SK-N-MC (cell line): ENCODE results near the gene ESPN.

Experiments used
- EZH2 ChIP-seq: fragments of 200-600 bp; sonication (generic); IDR thresholded peaks from one replicate; pipeline ENCODE4 v1.6.1; 2017; ENCODE audit warnings: antibody characterized with exemption
- POLR2AphosphoS5 ChIP-seq: IDR thresholded peaks from 2 replicates; pipeline ENCODE4 v1.6.1; 2012; ENCODE audit warnings: mild to moderate bottlenecking, low read depth, low read length, borderline replicate concordance

DNA sequence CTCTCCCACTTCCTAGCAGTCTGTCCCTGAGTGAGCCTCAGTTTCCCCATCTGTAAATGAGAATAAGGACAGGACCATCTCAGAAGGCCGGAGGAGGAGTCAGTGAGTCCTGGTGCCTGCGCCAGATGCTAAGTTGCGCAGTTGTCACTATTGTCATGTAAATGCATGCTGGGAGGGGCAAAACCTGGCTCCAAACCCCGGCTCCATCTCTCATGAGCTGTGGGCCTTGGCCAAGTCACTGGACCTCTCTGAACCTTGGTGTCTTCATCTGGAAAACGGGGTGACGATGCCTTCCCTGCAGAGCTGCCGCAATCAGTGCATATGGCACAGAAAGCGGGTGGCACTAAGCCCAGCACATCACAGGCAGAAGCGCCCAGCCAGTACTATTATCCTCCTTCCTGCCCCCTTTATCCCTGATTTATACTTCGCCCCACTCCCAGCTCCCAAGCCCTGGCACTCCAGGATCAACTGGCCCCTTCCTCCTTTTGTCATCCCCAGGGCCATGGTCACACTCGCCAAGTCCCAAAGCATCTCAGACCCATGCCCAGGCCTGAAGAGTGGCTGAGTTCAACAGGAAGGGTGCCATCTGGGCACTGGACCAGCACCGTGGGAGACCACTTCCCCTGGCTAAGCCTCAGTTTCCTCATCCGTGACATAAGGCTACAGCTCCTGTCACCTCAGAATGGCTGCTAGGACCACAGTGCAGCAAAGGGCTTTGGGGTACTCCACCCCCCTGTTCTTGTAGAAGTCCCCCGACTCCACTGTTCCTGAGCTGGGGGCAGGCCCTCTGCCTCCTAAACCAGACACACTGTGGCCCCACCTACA is 71.2 kb downstream of the ESPN start:
- no peak for TF ChIP-seq EZH2
- no peak for TF ChIP-seq POLR2AphosphoS5
